GM13977 (cell line): ENCODE data around the gene RNASE8.
"Not testable (repeated sequence)": the region's sequence is repeated elsewhere in the genome, so short reads cannot be mapped to it uniquely, and the experiment has no call there.

Experiments used
- DNase-seq: peaks from one replicate; pipeline ENCODE4 v3.0.0; 2012; ENCODE audit warnings: low spot score
- CTCF ChIP-seq: IDR thresholded peaks from 2 replicates; pipeline ENCODE4 v1.5.1; 2012; ENCODE audit warnings: mild to moderate bottlenecking, control low read depth; ENCODE audit not compliant: insufficient read depth; ENCODE audit errors: extremely low read depth, missing control alignments
- in situ Hi-C: fragments of 300-500 bp; cut with MboI; formaldehyde crosslinking; loops from one replicate; pipeline ENCODE4 v1.12.0; 2022; ENCODE audit warnings: low sequenced_read_pairs, low pct_unique_long_range_greater_than_20kb, mixed read lengths, inconsistent platforms; ENCODE audit not compliant: unreplicated experiment

The RNASE8 gene, protein sequence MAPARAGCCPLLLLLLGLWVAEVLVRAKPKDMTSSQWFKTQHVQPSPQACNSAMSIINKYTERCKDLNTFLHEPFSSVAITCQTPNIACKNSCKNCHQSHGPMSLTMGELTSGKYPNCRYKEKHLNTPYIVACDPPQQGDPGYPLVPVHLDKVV

DNA sequence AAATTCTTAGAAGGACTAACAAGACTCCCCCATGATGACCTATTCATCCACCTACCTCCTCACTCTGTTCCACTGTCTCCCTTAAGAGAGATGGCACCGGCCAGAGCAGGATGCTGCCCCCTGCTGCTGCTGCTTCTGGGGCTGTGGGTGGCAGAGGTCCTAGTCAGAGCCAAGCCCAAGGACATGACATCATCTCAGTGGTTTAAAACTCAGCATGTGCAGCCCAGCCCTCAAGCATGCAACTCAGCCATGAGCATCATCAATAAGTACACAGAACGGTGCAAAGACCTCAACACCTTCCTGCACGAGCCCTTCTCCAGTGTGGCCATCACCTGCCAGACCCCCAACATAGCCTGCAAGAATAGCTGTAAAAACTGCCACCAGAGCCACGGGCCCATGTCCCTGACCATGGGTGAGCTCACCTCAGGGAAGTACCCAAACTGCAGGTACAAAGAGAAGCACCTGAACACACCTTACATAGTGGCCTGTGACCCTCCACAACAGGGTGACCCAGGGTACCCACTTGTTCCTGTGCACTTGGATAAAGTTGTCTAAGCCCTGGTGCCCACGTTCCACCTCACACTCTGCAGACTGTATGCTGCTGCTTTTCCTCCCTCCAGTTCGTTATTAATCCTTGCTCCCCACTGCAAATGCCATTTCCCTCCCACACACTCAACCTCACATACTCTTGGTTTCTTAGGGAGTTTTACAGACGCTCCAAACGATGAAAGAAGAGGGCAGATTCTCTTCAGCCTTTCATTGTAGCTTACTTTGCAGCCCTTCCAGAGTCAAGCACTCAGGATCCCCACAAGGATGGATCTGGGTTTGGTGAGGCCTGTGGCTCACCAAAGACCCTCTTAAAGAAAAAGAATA lies at the start of gene RNASE8:
Gene RNASE8, plus strand, starts transcription at position 20 of the 873 bp plus-strand sequence. Its CDS starts 71 bp downstream, at position 91.
- no peak for DNase-seq
- in situ Hi-C loops = no loop called here
- no peak for TF ChIP-seq CTCF

GRCh38 chr14:21009721-21010120 lies 47.9 kb upstream of the RNASE8 start:
- in situ Hi-C loops, DNase-seq: not testable (repeated sequence)

GRCh38 chr14:21011136-21011535 lies 46.5 kb upstream of the RNASE8 start:
- TF ChIP-seq CTCF = no peak
- in situ Hi-C loops = no loop called here
- DNase-seq = no peak

- TF ChIP-seq CTCF = peak; percentile 77
- DNase-seq = peak; percentile 68
- in situ Hi-C loops = no loop called here
Observed at GRCh38 chr14:21014761-21015190, 42.8 kb upstream of the RNASE8 start.

GRCh38 chr14:21015312-21015711 lies 42.3 kb upstream of the RNASE8 start:
- no peak for DNase-seq
- in situ Hi-C loops = no loop called here
- TF ChIP-seq CTCF = no peak

GRCh38 chr14:21016413-21017190 lies 41.0 kb upstream of the RNASE8 start:
- no peak for TF ChIP-seq CTCF
- DNase-seq = no peak
- in situ Hi-C loops = no loop called here
